Dermis blood vessel endothelial cell (primary cell): ENCODE data around the gene UVRAG. TPM values are rescaled to one million over a fixed set of nuclear protein-coding genes. Genes with fewer than 3 reads are reported as not detected.
A peak's percentile ranks its signal among the peaks of the same experiment; 100 is the strongest.

Experiments
- DNase-seq: peaks from one replicate; pipeline ENCODE4 v3.0.0; 2010
- total RNA-seq: library from RNA; depleted of rRNA; stranded (reverse); fragments of >200 nt; gene quantifications from 2 replicates; pipeline ENCODE4 v1.2.3, GENCODE V29; 2014

The UVRAG gene
- total RNA-seq, 1 donor from 2014 or later: 98.2 TPM

DNA sequence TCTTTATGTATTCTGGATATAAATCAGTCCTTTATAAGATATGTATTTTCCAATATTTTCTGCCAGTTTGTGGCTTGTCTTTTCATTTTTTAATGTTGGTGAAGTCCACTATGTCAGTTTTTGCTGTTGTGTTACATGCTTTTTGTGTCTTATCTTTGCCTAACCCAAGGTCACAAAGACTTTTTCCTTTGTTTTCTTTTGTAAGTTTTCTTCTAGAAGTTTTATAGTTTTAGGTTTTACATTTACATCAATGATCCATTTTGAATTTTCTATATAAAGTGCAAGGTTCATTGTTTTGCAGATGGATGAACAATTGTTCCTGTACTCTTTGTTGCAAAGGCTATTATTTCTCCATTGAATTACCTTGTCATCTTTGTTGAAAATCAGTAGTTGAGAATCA, 69.3 kb downstream of the UVRAG start:
- DNase-seq: no peak

DNA sequence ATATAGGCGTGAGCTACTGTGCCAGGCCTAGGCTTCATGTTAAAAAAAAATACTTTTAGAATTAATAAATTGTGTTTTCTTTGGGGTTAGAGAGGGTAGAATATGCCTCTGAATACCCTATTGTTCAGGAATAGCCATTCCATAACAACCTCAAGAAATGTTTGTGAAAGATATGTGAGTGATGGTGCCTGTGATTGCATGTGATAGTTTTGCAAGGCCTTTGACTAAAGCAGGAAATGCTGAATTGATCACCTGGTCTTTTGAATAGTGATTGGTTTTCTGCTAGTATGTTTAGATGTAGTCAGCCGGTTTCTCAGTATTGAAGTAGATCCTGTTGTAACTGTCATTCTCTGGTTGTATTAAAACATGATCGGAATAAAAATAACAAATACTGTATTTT, 73.4 kb downstream of the UVRAG start:
- DNase-seq: peak; percentile 27

DNA sequence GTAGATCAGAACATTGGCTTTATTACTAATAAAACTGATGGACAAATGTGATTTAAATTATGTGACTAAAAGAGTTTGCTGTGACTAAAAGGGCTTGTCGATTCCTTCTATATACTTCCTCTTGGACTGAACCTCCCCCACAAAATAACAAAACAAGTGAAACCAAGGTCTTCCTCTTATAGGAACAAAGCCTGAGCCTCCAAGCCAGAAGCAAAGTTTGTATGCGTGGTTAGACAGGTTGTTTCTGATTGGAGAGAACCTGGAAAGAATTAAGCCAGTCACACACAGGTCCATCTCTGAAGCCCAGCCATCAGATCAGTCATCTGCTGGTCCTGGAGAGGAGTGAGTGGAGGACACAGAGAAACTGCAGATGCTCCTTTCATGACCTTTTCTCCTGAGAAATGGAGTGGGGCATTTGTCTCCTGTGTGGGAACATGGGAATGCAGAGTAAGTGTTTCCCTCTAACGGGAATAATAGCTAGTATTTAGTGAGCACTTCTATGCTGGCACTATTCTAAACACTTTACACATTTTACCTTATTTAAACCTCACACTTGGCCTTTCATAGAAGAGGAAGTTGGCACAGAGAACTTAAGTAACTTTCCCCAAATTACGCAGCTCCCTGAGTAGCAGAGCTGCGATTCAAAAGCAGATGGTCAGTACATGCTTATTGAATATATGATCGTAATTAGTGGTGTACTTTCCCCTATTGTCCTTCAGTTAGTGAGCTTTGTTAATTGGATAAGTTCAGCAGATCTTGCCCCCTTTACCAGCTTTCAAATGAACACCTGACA, 77.1 kb downstream of the UVRAG start:
- no peak for DNase-seq

DNA sequence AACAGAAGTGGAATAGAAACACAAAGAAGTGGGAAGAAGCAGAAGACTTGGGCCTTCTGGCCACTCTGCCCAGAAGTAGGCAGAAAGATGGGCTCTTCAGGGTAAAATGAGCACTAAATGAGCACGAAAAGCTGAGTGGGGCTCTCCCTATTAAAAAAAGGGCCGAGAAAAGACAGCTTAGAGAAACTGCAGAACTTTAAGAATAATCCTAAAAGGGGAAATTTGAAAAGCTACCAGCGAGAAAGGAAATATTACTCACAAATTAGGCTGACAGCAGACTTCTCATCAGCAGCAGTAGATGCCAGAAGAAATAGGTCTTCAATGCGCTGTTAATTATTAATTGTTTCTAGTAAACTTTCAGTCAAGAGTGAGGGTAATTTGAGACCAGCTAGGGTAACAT, 78.2 kb downstream of the UVRAG start:
- no peak for DNase-seq

DNA sequence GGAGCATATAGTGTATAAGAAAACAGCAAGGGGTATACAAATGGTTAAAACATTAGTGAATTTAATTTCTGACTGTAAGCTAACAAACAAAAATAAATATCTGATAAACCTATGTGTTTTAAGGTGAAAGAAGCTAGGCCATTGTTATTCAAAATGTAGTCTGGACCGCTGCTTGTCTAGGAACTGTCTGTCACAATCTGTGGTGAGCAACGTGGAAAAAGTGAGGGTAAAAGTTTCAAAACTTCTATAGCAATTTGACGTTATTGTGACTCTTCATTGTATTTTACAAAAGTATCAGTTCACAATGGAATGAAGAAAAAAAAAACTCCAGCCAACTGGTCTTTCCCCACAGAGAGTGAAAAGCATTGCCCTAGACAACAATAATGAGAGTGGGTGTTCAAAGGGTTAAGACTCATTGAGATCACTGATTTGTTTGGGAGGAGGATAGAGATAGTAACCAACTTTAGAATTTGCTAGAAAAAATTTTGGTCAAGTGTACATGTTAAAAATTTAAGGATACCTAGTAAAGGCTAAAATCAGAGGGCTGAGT, 79.1 kb downstream of the UVRAG start:
- no peak for DNase-seq

DNA sequence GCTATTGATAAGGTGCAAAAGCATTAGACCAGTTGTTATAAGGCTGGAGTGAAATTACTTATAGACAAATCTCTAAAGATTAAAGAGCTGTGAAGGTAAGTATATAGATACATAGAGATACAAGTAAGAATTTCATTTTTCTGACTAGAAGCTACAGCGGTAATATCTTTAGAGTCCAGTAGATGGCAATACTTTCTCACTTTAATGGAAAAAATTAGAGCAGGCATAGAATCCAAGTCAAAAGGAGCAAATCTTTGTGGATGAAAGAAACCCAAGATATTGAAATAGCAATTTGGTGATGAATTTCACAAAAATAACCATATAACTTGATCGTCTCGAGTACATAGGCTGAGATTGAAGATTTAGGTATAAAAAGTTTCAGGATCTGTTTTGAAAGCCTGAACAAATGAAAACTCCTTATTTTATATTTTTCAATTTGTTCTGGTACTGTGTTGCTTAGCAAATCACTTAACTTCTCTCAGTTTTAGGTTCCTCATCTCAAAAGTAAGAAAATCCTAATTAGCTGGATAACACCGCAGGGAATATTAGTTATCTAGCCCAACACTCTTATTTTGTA, 81.9 kb downstream of the UVRAG start:
- DNase-seq: peak; percentile 67

DNA sequence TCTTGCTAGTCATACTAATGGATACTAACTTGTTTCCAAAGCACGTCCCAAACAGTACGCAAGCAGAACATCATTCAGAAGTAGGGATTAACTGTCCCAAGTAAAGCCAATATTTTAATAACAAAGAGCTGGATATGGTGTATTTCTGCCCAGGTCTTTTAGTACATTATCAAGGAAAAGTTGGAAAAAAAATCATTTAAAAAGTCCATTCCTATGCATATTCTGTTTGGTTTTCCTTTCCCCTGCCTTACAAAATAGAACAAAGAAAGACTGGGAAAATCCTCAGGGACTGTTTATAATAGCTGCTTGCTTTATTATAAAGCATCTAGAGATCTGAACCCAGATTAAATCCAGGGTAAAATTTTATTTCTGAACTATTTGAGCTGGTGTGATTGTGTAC, 83.9 kb downstream of the UVRAG start:
- no peak for DNase-seq

DNA sequence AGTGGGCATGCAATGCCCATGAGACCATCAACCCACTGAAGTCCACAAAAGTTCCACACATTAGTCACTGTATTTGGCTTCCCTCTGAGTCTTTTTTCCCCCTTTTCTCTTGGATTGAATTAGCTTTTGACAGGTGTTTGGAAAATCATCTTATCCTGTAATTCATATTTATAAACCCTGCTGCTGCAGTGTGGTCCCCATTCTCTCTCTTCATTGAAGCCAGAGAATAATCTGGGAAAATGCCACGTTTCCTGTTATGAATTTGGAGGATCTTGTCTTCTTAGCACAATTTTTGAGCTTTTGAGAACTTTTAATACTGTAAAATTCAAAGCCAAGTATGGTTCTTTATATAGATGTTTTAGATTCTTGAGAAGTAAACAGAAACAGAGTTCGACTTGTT, 84.8 kb downstream of the UVRAG start:
- no peak for DNase-seq

DNA sequence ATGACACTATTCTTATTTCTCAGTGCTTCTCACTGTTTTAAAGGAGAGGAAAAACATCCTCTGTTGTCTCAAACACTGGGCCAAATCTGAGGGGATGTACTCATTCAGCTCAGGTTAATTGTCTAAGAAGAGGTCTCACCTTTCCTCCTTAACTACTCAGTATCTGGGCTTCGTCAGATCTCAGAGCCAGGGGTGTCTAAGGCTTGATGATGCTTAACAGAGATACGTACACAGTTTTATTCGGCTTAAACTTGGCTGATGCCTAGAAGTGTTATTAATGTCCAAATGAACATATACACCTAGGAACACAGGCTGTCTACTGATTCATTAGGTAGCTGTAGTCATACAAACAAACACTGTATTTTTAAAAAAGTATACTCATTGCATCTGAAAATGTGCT, 85.8 kb downstream of the UVRAG start:
- no peak for DNase-seq

DNA sequence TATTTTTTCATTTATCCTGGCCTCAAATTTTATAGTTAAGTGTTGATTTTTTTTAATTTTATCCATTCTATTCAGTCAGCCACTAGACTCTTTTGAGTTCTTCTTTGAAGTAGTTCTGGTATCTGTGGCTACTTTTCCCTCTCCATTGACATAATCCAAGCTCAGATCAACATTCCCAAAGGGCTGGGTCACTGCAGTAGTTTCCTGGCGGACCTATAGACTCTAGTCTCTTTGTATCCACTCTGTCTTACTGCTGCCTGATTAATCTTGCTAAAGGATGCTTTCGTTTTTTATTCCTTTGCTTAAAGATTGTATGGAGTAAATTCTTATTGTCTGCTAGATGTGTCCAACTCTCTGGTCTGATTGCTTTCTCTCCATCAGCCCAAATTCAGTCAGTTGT, 87.6 kb downstream of the UVRAG start:
- no peak for DNase-seq

DNA sequence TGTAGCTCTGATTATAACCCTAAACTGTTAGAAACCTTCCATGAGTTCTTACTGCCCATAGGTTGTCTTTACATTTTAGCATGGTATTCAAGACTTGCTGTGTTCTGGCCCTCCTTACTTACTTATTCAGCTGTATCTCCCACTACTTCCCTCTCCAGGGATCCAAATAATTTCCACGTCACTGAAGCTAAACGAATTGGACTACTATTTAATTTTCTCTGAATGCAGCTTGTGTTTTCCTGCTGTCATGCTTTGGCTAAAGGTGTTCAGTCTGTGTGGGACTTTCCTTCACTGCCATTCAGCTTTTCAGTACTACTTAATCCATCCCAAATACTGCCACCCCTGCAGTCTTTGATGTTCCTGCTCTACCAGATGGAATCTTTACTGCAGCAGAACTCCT, 88.3 kb downstream of the UVRAG start:
- DNase-seq: no peak

DNA sequence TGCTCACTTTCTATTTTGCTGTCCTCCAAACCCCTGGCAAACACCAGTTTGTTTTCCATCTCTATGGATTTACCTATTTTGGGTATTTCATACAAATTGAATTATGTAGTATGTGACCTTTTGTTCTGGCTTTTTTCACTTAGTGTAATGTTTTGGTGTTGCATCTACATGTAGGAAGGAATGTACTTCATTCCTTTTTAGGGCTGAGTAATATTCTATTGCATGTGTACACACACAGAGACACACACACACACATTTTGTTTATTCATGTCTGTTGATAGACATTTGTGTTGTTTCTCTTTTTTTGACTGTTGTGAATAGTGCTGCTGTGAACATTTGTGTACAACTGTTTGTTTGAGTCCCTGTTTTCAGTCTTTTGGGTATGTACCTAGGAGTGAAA, 90.4 kb downstream of the UVRAG start:
- no peak for DNase-seq

DNA sequence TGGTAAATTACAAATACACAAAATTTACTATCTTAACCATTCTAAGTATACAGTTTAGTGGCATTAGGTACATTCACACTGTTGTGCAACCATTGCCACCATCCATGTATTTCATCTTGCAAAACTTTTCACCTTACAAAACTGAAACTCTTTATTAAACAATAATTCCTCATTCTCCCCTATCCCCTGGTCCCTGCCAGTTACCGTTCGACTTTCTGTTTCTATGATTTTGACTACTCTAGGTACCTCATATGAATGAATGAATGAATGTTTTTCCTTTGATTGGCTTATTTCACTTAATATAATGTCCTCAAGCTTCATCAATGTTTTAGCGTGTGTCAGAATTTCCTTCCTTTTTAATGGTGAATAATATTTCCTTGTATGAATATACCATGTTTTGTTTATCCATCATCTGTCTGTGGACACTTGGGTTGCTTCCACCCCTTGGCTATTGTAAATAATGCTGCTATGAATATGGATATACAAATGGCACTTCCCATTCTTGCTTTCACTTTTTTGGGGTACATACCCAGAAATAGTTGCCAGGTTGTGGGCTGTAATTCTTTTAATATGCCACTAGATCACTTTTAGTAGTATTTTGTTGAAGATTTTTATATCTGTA, 93.0 kb downstream of the UVRAG start:
- DNase-seq: peak; percentile 47

DNA sequence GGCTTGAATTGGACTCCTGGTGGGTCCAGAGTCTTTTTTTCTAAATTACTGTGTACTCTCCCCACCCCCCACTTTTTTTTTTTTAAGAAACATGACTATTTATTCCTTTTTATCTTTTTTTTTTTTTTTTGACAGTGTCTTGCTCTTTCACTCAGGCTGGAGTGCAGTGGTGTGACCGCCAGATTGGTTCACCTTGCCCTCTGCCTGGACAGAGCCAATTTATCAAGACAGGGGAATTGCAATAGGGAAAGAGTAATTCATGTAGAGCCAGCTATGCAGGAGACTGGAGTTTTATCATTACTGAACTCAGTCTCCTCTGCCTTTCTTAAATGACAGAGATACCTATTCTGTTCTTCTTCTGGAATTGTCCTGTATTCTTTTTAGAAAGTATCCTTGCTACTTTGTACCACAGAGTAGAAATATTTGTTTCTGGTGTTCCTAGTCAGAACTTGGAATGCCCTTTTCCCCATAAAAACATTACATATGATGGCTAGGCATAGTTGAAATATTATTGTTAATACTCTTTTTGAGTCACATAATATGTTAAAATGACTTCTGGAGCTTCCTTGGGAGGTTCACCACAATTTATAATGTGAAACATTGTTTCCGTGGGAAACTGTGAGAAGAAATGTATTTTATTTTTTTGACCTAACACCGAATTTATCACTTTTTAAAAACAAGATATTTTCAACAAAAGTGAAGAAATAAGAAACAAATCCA, 95.6 kb downstream of the UVRAG start:
- no peak for DNase-seq

DNA sequence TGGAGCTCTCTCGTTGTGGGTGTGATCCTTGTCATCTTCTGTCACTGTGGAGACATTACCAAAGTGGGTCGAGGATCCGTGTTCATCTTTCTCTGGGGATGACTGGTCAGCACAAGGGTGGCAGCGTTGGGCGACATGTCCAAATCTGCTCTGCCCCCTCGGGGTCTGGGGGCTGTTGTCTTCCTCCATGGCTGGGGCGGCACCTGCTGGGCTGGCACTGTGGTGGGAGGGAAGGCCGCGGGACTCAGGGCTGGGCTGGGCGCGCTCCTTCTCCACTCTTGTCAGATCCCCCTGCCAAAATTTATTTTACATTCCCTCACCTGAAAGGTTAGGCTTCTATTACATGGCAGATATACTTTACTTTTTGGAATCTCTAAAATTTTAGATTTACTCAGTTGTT, 96.4 kb downstream of the UVRAG start:
- DNase-seq: no peak

DNA sequence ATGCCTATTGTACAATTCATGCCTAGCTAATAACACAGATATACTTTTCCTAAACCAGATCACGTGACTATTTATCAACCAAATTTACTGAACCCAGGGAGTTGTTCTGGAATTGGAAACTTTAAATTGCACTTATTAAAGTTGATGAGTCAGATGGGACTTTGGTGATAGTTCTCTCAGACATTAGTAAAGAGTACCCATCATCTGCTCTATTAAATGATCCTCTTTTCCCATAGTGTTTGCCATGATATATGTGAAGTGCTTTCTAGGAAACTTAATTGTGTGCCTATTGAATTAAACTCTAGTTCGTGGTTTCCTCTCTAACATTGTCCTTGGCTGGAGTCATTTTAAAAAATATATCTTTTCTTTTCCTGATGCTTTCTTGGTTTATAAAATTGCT, 99.0 kb downstream of the UVRAG start:
- no peak for DNase-seq

DNA sequence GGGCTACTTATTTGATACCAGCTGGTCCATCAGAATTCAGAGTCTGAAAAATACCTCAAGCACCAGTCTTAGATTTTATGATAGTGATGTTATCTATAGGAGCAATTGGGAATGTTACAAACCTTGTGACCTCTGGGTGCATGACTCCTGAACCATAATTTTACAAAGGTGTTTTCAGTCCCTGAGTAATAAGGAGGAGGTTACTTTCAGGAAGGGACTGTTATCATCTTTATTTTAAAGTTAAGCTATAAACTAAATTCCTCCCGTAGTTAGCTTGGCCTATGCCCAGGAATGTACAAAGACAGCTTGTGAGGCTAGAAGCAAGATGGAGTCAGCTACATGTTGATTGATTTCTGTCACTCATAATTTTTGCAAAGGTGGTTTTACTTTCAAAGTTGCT, 101.9 kb downstream of the UVRAG start:
- DNase-seq: no peak

DNA sequence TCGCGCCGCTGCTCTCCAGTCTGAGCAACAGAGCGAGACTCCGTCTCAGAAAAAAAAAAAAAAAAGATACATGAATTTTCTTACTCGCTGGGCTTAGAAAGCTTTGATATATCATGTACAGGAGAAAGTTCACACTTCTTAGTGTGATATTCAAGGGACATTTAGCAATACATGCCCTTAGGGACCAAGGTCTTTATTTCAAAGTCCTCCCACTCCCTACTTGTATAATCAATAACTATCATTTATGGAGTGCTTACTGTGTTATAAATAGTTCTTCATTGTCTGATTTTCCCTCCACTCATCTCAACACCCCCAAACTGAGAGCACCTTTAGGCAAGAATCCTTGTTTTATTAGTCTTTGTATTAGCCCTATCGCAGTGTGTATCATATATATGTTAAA, 103.3 kb downstream of the UVRAG start:
- DNase-seq: no peak

DNA sequence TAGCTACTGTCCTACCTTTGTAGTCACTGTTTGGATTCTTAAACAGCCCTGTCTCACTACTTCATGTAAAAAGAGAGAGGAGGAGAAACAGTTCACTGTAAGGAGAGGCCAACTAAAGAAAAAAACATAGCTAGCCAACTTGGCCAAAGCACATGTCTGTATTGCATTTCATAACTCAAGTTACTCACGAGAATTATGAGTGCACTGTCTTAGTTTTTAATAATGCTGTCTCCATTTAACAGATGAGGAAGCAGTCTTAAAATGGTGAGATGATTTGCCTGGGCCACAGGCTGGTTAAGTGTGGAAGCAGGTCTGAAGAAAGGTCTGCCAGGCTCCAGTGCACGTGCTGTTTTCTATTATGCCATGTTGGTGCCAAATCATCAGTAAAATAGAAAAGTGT, 104.5 kb downstream of the UVRAG start:
- no peak for DNase-seq

DNA sequence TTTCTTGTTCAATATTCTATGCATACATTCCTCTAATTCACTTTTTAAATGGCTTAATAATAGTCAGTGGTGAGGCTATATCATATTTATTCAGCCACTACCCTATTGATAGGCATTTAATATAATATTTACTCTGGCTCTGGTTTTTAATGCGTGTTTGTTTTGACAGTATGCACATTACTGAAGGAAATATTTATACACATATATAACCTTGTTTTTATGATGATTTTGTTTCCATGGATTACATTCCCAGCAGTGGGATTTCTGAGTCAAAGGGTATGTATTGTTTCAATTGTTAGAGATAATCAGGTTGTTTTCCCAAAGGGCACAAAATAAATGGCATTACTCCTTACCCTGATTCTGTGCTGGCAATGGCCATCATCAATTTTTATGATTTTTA, 105.8 kb downstream of the UVRAG start:
- peak; percentile 67 for DNase-seq

DNA sequence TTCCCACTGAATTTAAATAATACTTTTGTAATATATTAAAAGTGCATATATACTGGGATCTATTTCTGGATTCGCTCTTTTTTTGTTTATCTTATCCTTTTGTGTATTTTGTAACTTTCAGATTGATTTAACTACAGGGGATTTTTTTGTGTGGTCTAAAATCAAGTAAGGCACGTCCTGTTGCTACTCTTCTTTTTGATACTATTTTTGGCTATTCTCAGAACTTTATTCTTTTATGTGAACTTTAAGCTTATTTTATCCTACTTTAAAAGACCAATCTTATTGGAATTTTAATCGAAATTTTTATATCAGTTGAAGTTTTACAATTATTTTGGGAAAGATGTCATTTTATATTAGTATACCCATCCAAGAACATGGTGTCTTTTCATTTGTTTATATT, 106.8 kb downstream of the UVRAG start:
- no peak for DNase-seq

DNA sequence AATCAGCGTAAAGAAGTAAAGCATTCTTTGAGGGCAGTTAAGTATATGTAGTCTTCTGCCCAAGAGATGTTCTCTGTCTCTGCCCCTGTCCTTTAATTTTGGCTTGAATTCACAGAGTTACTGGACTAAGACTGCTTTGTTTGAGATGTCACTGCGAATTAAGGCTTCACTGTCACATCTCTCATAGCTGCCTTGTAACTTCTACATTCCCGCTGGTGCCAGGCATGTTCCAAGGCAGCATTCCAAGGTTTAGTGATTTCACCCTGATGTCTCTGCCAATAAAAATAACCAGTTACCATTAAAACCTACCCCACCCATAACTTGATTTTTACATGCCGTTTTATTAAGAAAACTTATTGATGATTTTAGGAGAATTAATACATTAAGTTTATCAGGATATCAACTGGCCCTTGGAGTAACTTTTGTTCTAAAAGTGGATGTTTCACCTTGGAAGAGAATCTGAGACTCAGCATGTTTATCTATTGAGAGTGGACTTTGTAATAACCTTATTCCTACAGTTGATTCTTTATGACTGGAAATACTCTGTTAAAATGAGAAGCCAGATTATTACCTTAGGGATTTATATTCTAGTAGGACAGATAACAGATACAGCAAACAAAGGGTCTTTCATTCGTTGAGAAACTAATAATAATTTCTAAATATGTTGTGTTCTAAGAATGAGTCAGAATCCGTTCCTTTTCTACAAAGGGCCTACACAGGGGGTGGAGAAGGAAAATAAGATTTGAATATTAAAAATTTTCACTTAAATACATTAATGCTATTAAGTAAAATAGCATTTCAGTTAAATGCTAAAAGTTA, 110.2 kb downstream of the UVRAG start:
- peak; percentile 44 for DNase-seq
